GM18499 (cell line): ENCODE data around the gene MTERF4.

ENCODE experiments used
- ATAC-seq: cut with Tn5 transposase; IDR thresholded peaks from one replicate; pipeline ENCODE4 v1.9.1; 2021; ENCODE audit warnings: moderate number of reproducible peaks; ENCODE audit not compliant: insufficient read depth, unreplicated experiment

The MTERF4 gene, protein sequence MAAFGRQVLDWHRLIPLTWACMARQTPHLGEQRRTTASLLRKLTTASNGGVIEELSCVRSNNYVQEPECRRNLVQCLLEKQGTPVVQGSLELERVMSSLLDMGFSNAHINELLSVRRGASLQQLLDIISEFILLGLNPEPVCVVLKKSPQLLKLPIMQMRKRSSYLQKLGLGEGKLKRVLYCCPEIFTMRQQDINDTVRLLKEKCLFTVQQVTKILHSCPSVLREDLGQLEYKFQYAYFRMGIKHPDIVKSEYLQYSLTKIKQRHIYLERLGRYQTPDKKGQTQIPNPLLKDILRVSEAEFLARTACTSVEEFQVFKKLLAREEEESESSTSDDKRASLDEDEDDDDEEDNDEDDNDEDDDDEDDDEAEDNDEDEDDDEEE

GRCh38 chr2:241102239-241102803 lies at the start of gene MTERF4:
MTERF4 (minus strand) TSS chr2:241102287; CDS start chr2:241102273, 14 bp downstream.
- ATAC-seq: peak; percentile 48

- peak; percentile 12 for ATAC-seq
These were observed 48.8 kb upstream of the MTERF4 start for GRCh38 chr2:241150660-241151530.

DNA sequence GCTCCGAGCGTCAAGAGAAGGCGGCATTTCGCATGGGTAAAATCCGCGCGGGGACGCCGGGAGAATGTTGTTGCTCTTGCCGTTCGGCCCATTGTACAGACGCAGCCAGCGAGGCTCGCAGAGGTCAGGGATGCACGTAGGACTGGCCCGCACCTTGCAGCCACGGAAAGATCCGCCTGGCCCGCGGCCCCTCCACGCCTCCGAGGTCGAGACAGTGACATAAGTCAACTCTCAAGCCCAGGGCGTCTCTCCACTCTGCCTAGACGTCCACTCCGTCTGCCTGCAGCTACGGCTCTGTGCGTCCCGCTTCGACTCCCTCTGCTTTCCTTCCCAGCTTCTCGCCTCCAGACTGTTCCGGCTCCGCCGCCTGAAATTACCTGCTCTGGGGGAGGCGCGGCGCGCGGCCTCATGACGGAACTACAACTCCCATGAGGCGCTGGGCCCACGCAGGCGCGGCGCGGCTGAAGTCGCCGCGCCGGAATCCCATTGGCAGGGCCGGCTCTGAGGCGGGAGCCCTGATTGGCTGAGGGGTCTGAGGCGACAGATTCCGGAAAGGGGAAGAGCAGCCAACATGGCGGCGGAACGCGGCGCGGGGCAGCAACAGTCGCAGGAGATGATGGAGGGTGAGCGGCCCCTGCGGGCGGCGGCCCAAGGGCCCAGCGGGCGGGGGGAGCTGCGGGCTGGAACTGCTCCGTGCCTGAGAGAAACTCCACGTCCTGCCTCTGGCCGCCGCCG lies 48.0 kb upstream of the MTERF4 start, which contains the start of gene PPP1R7:
PPP1R7 (plus strand) TSS at position 543 of the 735 bp plus-strand sequence; CDS start at position 572, 29 bp downstream.
- peak; percentile 48 for ATAC-seq

DNA sequence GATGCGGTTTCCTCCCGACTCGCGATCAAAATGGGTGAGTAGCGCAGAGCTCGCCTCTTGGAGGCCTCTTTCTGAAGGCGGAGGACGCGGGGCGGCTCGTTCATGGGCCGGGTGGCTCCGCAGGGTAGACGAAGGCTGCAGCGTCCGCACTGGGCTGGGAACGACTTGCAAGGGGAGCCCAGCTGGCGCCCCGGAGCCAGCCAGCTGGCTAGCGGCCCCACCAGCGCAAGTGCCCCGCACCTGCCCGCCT lies 47.5 kb upstream of the MTERF4 start:
- ATAC-seq: no peak

- peak; percentile 50 for ATAC-seq
These were observed 47.0 kb upstream of the MTERF4 start, which contains the start of gene PASK for GRCh38 chr2:241148891-241149674. PASK (minus strand) TSS chr2:241149472; CDS start chr2:241143032, 6,440 bp downstream.

DNA sequence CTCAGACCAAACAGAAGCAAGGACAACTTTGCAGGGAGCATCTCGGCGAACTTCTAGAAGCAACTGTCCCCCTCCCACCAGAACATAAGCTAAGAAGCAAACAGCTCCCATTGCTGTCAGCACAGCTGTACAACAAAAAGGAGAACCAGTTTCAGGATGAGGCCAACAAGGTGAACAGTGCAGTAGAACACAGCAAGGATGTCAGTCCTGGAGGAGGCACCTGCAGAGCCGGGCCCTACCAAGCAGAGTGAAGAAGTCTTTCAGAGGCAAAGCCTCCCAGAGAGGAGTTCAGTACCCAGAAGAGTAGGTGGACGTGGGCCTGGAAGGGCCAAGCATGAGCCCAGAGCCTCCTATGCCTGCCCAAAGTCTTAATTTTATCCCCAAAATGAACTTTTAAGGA lies 46.2 kb upstream of the MTERF4 start:
- no peak for ATAC-seq

DNA sequence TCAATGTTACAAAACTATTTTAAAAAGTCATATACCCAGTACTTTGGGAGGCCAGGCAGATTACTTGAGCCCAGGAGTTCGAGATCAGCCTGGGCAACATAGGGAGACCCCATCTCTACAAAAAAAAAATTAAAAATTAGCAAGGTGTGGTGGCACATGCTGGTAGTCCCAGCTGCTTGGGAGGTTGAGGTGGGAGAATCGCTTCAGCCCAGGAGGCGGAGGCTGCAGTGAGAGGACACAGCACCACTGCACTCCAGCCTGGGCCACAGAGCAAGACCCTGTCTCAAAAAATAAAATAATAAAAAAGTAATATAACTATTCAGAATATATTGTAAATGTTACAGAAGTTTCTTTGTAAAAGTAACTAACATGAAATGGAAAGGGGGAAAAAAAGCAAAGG lies 45.2 kb upstream of the MTERF4 start:
- ATAC-seq: no peak

- ATAC-seq: no peak
These were observed 44.2 kb upstream of the MTERF4 start for GRCh38 chr2:241146286-241146685.

DNA sequence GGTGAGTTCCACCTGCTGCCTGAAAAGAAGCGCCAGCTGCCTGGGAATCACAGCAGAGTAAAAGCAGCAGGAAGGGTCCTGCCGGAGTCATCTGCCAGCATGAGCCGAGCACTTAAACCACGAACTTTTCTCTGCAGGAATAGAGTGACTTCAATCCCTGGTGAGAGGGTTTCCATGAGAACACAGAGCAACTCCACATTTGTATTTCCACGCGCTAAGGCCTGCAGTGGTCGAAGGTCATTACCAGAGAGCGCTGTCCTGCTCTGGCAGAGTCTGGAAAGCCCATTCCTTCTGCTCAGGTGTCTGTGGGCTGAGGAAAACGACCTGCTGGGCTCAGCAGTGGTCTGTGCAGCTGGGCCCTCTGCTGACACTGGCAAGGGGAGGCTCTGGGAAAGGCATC lies 40.5 kb upstream of the MTERF4 start:
- no peak for ATAC-seq

DNA sequence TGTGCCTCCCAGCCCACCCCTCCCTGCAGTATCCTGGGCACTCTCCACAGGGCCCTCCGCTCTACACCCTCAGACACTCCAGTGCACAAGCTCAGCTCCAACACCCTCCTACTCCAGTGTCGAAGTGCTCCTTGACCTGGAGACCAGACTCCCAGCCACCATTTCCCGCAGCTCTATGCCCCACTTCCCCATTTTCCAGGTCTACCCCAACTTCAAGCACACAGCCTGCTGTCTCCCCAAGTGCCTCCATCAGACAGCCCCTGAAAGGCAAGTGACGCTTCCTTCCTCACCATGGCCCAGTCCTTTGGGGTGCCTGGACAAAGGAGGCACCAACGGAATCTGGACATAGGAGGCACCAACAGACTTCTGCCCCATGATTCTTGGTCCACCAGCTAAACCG lies 40.0 kb upstream of the MTERF4 start:
- no peak for ATAC-seq

DNA sequence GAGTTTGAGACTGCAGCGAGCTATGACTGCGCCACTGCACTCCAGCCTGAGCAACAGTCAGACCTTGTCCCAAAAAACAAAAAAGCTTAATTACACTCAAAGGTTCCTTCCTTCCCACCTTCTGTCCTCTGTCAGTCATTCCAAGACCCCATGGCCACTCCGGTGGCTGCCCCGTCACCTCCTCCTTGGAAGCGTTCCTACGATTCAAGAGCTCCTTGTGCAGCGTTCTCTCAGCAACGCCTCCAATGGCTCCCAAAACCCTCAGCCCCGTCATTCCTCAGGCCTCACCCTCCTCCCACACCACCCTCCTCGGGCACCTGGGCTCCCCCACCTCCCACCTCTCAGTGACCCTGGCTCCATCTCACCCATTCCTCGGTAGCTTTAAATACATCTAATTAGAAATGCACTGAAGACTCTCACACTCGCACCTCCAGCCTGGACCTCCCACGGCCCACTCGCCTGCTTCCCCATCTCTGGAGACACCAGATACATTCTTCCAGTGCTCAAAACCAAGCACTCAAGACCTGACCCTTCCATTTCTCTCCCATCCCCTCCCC lies 39.2 kb upstream of the MTERF4 start:
- no peak for ATAC-seq

DNA sequence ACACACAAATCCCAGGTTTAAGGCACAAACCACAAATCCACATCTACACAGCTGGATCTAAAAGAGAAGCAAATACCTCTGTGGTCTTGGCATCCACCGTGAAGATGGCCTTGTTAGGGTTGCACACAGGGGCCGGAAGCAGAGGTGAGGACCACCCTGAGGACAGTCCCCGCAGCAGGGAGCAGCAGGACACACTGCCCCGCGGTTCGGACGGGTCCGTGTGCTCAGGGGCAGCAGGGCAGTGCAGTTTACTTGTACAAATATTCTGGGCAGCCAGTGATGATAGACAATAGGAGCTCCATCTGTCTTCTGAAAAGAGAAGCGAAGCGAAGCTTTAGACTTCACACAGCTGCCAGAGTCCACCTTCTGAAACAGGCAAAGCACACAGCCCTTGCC lies 38.4 kb upstream of the MTERF4 start:
- no peak for ATAC-seq

DNA sequence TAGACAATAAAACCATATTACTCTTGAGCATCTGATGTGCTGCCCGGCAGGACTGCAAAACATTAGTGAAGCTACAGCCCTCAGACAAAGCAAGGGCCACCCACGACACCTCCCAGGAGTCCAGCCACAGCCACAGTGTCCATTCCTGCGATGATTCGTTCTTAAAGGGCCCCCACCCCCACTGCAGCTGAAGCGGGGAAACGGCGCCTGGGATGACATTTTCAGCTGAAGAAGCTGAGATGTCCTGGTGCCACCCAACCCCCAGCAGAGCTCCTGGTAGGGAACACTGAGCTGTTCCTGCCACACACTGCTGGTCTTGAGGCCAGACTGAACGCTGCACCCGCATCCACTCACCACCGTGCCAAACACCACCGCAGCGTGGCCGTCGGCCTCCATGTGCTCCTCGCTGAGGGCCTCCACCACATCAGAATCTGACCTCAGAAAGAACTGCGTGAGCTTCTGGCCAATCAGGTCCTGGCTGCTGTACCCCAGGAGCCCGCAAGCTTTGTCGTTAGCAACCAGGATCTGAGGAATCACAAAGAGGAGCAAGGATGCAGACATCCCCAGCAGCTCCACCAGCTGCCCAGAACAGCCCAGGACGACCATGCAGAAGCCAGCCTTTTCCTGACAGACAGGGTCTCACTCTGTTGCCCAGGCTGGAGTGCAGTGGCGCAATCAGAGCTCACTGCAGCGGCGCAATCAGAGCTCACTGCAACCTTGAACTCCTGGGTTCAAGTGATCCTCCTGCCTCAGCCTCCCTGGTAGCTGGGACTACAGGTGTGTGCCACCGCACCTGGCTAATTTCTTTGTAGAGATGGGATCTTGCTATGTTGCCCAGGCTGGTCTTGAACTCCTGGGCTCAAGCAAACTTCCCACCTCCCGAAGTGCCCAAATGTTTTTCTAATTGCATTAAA lies 37.7 kb upstream of the MTERF4 start:
- no peak for ATAC-seq

GRCh38 chr2:241138471-241138870 lies 36.4 kb upstream of the MTERF4 start:
- ATAC-seq: no peak

DNA sequence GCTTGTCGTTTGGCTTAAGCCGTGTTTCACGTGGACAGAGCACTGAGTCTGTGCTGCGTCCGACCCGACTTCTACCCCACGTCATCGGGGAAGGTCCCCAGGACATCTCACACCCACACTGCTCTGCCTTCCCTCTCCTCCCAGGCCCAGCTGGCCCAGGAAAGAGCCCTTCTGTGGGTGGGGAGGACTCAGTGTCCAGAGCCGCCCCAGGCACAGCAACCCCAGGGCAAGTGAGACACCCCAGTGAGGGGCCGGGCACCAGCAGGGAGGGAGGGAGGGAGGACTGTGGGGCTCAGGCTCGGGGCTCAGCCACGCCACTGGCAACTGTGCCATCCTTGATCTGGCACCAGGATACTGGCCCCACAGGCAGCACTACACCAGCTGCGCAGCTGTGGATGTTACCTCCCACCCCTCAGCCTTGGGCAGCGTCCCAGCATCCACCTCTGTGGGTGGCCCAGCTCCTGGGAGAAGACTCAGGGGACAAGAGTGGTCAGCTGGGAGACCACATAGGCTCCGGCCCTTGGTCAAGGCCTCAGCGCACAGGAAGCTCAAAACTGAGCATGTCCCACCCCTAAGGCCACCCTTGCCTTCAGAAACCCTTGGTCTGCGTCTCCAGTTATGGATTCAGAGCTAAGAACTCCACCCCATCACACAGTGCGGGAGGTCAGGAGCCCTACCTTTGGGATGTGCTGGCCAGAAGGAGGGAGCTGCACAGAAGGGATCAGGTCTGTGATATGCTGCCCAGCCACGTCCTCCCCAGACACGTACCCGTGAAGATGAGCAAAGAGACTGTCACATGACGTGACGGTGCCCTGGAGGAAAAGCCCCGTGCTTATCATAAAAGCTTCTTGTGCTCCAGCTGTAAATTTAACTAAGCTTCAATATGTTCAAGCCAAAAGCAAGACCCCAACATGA lies 35.4 kb upstream of the MTERF4 start:
- no peak for ATAC-seq

DNA sequence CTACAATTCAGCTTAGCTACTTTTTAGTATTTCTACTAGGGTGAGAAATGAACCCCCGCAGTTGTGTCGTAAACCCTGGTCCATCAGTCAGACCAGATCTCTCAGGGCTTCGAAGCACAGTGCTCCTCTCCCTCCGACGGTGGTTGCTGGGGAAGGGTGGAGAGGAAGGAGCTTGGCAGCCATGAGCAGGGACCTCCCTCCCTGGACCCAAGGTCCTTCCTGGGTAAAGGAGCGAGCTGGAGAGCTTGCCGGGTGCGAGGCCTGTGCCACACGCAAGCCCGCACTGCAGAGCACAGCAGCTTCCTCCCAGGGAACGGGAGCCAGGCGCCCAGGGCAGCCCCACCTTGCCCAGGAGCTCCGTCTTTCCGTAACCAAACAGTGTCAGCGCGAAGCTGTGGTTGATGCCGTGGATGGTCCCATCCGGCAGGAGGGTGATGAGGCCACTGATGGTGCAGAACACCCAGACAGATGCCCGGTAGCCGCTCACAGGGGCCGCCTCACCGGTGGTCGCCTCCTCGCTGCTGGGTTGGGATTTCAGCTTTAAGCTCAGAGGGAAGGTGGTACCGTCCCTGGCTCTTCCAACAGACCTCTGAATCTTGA lies 34.7 kb upstream of the MTERF4 start:
- ATAC-seq: no peak

DNA sequence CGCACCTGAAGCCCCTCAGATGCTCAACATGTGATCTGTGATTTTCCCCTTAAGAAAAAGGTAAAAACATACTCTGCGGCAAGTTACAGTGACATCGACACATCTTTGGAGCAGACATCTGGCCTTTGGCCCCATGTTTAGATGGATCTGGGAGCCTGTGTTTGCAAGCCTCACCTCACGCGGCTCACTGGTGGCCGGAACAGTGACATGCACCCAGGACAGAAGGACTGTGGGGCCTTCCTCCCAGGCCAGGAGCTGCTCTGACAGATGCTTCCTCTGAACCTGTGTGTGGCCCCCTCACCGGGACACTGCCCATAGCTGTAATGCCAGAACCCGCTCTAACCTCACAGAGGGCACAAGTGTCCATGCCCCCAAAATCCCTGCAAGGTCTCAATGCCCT lies 34.1 kb upstream of the MTERF4 start:
- ATAC-seq: no peak
